ENCODE measurements around the gene CCDC90B.
A peak's percentile ranks its signal among the peaks of the same experiment; 100 is the strongest.
"Not testable (repeated sequence)": the region's sequence is repeated elsewhere in the genome, so short reads cannot be mapped to it uniquely, and the experiment has no call there.

CCDC90B gene

GRCh38 chr11:83285771-83286528, at the start of gene CCDC90B:
CCDC90B (minus strand) TSS chr11:83286367; CDS start chr11:83285972, 395 bp downstream.
- peak; percentile 95 for DNase-seq (ENCODE audit: low spot score)

- DNase-seq (ENCODE audit: low spot score): no peak
Measured at GRCh38 chr11:83335446-83336070, 49.4 kb upstream of the CCDC90B start.

GRCh38 chr11:83330303-83330702, 44.1 kb upstream of the CCDC90B start:
- no peak for DNase-seq (ENCODE audit: low spot score)

- DNase-seq (ENCODE audit: low spot score): no peak
Measured at GRCh38 chr11:83326326-83326725, 40.2 kb upstream of the CCDC90B start.

- DNase-seq (ENCODE audit: low spot score): no peak
Measured at GRCh38 chr11:83319346-83319745, 33.2 kb upstream of the CCDC90B start.

DNA sequence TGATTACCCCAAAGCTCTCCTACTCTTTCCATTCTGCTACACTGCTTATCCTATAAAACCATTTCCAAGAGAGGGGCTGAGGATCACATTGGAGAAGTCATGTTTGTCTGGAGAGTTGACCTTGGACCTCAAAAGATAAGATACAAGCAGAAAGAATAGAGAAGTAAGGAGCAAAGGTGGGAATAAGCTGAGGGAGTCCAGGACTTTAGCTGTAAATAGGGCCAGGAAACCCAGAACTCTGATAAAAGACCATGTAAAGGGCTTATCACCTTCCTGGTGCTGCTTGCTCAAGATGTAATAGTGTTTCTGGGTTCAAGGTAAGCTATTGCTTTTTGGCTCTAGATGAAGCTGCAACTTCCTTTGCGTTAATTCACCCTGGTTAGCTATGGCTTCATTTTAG, 32.8 kb upstream of the CCDC90B start:
- DNase-seq (ENCODE audit: low spot score): no peak

DNA sequence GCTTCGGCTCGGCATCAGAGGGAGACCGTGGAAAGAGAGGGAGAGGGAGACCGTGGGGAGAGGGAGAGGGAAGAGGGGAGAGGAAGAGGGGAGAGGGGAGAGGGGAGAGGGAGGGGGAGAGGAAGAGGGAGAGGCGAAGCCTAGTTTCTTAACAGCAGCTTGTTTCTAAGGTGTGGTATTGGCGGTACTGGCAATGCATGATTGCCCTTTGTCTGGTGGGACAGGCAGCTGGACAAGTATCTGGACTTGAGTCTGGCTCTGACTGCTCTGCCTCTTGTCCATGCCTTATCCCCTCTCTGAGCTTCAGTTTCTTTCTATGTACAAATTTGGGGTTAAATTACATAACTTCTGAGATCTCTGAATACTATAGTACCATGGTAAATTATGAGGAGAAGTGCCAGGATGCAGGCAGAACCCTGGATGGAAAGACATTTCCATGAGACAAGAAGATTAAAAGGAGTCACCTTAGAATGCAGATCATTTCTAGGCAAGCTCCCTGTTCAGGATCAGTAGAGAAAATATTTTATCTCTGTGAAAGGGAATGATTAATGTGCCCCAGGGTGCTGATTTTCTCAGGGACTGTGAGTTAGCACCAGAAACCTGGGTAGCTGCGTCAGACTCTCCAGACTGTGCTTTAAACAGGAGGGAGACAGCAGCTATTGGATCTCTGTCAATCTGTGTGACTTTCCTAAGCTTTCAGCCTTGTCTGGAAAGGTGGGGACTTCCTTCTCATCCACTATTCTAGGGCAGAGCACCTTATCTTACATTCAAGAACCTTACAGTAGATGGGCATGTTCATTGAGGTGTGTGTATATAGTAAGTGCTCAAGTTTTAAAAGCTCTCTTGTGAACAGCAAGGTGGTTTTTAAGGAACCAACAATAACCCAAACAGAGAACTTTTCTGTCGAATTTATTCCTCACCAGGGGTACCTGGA, 31.9 kb upstream of the CCDC90B start:
- no peak for DNase-seq (ENCODE audit: low spot score)

DNA sequence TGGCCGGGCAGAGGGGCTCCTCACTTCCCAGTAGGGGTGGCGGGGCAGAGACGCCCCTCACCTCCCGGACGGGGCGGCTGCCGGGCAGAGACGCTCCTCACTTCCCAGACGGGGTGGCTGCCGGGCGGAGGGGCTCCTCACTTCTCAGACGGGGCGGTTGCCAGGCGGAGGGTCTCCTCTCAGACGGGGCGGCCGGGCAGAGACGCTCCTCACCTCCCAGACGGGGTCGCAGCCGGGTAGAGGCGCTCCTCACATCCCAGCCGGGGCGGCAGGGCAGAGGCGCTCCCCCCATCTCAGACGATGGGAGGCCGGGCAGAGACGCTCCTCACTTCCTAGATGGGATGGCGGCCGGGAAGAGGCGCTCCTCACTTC, 30.7 kb upstream of the CCDC90B start:
- not testable (repeated sequence) for DNase-seq (ENCODE audit: low spot score)

GRCh38 chr11:83316143-83316896, 30.2 kb upstream of the CCDC90B start:
- DNase-seq (ENCODE audit: low spot score): not testable (repeated sequence)

DNA sequence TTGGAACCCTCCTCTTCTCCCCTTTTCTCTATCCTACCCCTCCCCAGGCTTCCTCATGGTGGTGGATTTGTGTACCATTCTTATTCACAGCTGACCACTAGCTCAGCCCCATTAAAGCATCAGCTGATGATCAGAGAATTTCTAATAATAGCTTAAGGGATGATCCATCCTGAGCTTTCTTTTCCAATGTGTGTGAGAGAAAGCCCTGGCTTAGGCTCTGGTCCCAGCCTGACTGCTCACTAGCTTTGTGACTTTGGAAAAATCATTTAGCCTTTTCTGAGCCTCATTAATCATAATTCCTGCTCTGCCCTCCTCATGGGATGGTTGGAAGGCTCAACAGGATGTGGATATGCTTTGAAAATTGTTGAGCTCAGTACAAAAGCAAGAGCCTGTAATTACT, 26.3 kb upstream of the CCDC90B start:
- DNase-seq (ENCODE audit: low spot score): no peak

DNA sequence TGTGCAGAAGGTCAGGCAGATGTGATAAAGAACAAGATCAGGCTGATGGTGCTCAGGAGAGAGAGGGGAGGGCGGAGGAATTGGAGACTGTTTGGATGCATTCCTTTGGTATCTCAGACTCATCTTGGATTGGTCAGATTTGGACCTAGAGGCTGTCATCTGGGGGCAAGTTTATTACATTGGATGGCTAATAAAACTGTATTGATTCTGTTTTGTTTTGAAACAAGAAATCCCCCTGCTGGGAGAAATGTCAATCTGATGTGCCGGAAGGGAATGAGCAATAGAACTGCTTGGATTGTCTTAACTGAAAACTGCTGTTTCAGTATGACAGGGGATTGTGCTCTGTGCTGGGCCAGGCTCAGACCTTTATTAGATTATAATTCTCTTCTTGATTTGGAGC, 25.5 kb upstream of the CCDC90B start:
- DNase-seq (ENCODE audit: low spot score): no peak

GRCh38 chr11:83310718-83311117, 24.6 kb upstream of the CCDC90B start:
- DNase-seq (ENCODE audit: low spot score): no peak

DNA sequence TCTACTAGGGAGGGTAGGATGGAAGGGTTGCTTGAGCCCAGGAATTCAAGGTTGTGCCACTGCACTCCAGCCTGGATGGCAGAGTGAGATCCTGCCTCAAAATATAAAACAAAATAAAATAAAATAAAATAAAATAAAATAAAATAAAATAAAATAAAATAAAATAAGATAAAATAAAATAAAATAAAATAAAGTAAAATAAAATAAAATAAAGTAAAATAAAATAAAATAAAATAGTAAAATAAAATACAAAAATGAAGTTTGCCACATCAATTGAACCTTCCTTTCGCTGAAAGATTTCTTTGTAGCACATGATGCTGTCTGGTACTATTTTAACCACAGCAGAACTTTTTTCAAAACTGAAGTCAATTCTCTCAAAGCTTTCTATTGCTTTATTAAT, 22.4 kb upstream of the CCDC90B start:
- not testable (repeated sequence) for DNase-seq (ENCODE audit: low spot score)

DNA sequence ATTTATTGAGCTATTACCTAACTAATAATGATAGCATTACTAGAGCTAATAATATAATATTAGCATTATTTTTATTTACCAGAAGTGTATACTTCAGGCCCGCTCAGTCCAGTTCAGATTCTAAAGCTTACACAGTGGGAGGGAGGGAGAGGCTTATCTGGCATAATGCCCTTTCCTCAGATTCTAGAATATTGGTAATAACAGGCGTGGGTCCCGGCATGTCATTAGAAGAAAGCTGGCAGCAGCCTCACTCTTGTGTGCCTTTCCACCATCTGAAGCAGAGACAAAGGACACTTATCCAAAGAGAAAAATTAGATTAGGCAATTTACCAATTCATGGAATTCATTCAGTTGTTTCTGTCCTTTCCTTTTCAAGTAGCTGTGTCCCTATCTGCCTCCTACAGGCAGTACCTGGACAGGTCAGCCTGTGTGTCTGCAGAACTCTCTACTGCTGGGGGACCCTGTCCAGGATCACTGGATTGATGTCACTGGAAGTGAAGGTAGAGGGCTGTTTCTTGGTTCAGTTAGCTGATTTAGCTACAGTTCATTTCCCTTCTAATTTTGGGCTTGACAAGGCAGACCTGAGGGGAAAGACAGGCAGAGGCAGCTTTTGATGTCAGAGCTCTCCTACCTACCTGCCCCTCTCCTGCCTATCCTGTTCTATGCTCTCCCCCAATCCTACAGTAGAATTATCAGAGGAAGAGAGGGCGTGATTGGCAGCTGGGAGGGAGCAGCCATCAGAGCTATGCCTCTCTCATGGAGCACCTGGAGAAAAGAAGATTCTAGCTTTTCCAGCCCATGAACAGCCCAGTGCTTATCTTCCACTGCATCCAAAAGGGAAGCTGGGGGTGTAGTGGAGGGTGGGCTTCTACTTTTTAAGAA, 20.3 kb upstream of the CCDC90B start:
- no peak for DNase-seq (ENCODE audit: low spot score)

DNA sequence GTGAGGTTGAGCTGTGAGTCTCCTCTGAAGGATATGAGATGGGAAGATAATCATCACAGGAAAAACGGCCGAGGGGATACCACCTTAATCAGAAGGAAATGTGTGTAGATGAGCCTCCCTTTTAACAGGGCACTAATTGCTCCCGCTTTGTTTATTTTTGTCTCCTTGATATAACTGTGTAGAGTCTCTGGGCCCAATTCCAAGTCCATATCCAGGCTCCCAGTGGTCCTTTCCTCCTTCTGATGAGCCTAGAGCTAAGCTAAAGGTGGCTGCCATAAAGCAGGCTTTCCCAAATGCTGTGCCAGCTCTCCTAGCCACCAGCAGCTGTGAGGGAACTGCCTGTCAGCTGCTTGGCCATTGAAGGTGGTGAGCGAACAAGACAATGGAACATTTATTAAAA, 17.1 kb upstream of the CCDC90B start:
- DNase-seq (ENCODE audit: low spot score): no peak

- DNase-seq (ENCODE audit: low spot score): no peak
Measured at GRCh38 chr11:83302151-83302550, 16.0 kb upstream of the CCDC90B start.

DNA sequence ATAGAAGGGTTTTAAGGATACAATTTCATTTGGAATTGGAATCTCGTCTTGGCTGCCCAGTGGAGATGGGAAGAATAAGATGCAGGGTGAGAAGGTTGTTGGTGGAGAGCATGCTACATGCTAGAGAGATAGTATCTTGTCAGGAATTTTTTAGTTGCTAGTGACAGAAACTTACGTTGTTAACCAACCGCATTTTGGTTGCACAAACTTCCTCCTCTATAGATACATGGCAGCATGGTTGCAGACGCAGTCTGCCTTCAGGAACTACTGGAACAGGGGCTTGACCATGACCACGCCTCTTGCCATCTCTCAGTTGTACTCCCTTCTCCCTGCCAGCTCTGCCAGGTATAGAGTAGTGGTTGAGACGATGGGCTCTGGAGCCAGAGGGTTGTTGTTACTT, 13.5 kb upstream of the CCDC90B start:
- no peak for DNase-seq (ENCODE audit: low spot score)

GRCh38 chr11:83294208-83294607, 8.0 kb upstream of the CCDC90B start:
- no peak for DNase-seq (ENCODE audit: low spot score)

- DNase-seq (ENCODE audit: low spot score): no peak
Measured at GRCh38 chr11:83293457-83293774, 7.2 kb upstream of the CCDC90B start.

- DNase-seq (ENCODE audit: low spot score): peak; percentile 29
Measured at GRCh38 chr11:83292709-83293456, 6.7 kb upstream of the CCDC90B start.
